H1 (cell line): ENCODE results near the gene TRAPPC8. TPM values are rescaled to one million over a fixed set of nuclear protein-coding genes. Genes with fewer than 3 reads are reported as not detected.

Source experiments
- CTCF ChIA-PET: fragments of 300-600 bp; sonication (Branson Sonifier 250); formaldehyde crosslinking; loops from one replicate; lab custom pipeline; 2021; ENCODE audit not compliant: partially characterized antibody; lab: Charles Lee
- POLR2A ChIA-PET: fragments of 300-600 bp; sonication (Branson Sonifier 250); formaldehyde crosslinking; loops from one replicate; lab custom pipeline; 2021; ENCODE audit warnings: inconsistent platforms; ENCODE audit not compliant: partially characterized antibody; lab: Charles Lee
- DNase-seq, 2 experiments: peaks; one replicate each; pipeline versions ENCODE4 v3.0.0 to v3.0.0-alpha.2; 2010 to 2022; ENCODE audit warnings: low spot score in 2 of 2, low read depth in 1 of 2, mixed read lengths in 1 of 2
- FAIRE-seq: peaks from 2 replicates; lab custom pipeline; 2011; peaks lifted over from hg19 to GRCh38; lab: Jason Lieb, UNC
- H2AFZ ChIP-seq: 2 replicates; pipeline ENCODE4 v1.8.1; 2012; ENCODE audit warnings: low read length, inconsistent platforms
- H2AK5ac ChIP-seq: 2 replicates; pipeline ENCODE4 v1.6.1; 2013; ENCODE audit warnings: low read depth, low read length
- H2BK120ac ChIP-seq: replicated peaks from 2 replicates; pipeline ENCODE3; 2013; ENCODE audit warnings: low read depth, low read length, inconsistent platforms
- H2BK12ac ChIP-seq: 2 replicates; pipeline ENCODE4 v1.6.1; 2013; ENCODE audit warnings: low read depth, low read length
- H2BK15ac ChIP-seq: 2 replicates; pipeline ENCODE4 v1.6.1; 2013; ENCODE audit warnings: low read length
- H2BK20ac ChIP-seq: 2 replicates; pipeline ENCODE4 v1.6.1; 2013; ENCODE audit warnings: low read length
- H2BK5ac ChIP-seq: 2 replicates; pipeline ENCODE4 v1.6.1; 2013; ENCODE audit warnings: low read depth, low read length
- H3K14ac ChIP-seq: 2 replicates; pipeline ENCODE4 v1.6.1; 2013; ENCODE audit warnings: inconsistent platforms; ENCODE audit not compliant: insufficient read length
- H3K18ac ChIP-seq: 2 replicates; pipeline ENCODE4 v1.6.1; 2013; ENCODE audit warnings: low read length; ENCODE audit errors: extremely low read depth
- H3K23ac ChIP-seq: 2 replicates; pipeline ENCODE4 v1.6.1; 2013; ENCODE audit warnings: inconsistent platforms; ENCODE audit not compliant: insufficient read length
- H3K23me2 ChIP-seq: 2 replicates; pipeline ENCODE4 v1.6.1; 2013; ENCODE audit warnings: low read depth, low read length
- H3K27ac ChIP-seq: 2 replicates; pipeline ENCODE4 v1.6.1; 2011; ENCODE audit warnings: low read depth, low read length, inconsistent platforms
- H3K27me3 ChIP-seq, 4 experiments: replicated peaks in 1 of 4; 1 replicate in 1 of 4; 2 replicates in 3 of 4; pipeline versions ENCODE4 v1.6.1 to v1.8.1; 2011 to 2013; ENCODE audit warnings: low read length in 3 of 4, mild to moderate bottlenecking in 3 of 4, inconsistent platforms in 2 of 4, mixed read lengths in 2 of 4, moderate library complexity in 1 of 4; ENCODE audit not compliant: control insufficient read depth in 3 of 4, insufficient read depth in 3 of 4; ENCODE audit errors: extremely low read depth in 1 of 4
- H3K36me3 ChIP-seq, 4 experiments: 2 replicates each; pipeline versions ENCODE4 v1.6.1 to v1.8.1; 2011 to 2013; ENCODE audit warnings: mild to moderate bottlenecking in 4 of 4, low read length in 3 of 4, moderate library complexity in 2 of 4, control low read depth in 1 of 4, inconsistent platforms in 1 of 4; ENCODE audit not compliant: insufficient read depth in 4 of 4, control insufficient read depth in 2 of 4
- H3K4ac ChIP-seq: replicated peaks from 2 replicates; pipeline ENCODE3; 2013; ENCODE audit warnings: low read length, low read depth, mixed read lengths, inconsistent platforms; ENCODE audit not compliant: insufficient read length
- H3K4me1 ChIP-seq, 4 experiments: replicated peaks in 1 of 4; 1 replicate in 1 of 4; 2 replicates in 3 of 4; pipeline versions ENCODE4 v1.6.1 to v1.8.1; 2011 to 2013; ENCODE audit warnings: low read length in 3 of 4, inconsistent platforms in 2 of 4, mixed read lengths in 1 of 4; ENCODE audit not compliant: insufficient read depth in 4 of 4, control insufficient read depth in 3 of 4
- H3K4me2 ChIP-seq, 2 experiments: 2 replicates each; pipeline versions ENCODE4 v1.6.1 to v1.8.1; 2011 to 2013; ENCODE audit warnings: low read depth in 2 of 2, low read length in 2 of 2, control low read depth in 1 of 2, inconsistent platforms in 1 of 2, mild to moderate bottlenecking in 1 of 2; ENCODE audit not compliant: insufficient read depth in 1 of 2
- H3K4me3 ChIP-seq, 4 experiments: fragments of 200-600, 300-600 bp in 1 of 4; sonication (generic), shearing (Covaris generic), sonication (Bioruptor Twin) in 1 of 4; 2 replicates each; pipeline versions ENCODE4 v1.5.1 to v1.8.1; 2011 to 2016; ENCODE audit warnings: low read length in 4 of 4, low read depth in 3 of 4, control low read depth in 2 of 4, inconsistent platforms in 2 of 4, mild to moderate bottlenecking in 2 of 4, mixed read lengths in 1 of 4, moderate library complexity in 1 of 4; ENCODE audit not compliant: insufficient read depth in 2 of 4; ENCODE audit errors: extremely low read depth in 1 of 4
- H3K56ac ChIP-seq: replicated peaks from 2 replicates; pipeline ENCODE3; 2013; ENCODE audit warnings: low read depth, mild to moderate bottlenecking, mixed read lengths, low read length, inconsistent platforms; ENCODE audit not compliant: insufficient read length
- H3K79me1 ChIP-seq: 2 replicates; pipeline ENCODE4 v1.6.1; 2013; ENCODE audit warnings: low read depth, low read length, control low read depth
- H3K79me2 ChIP-seq, 2 experiments: 2 replicates each; pipeline versions ENCODE4 v1.6.1 to v1.8.1; 2012 to 2013; ENCODE audit warnings: low read length in 2 of 2, mild to moderate bottlenecking in 2 of 2, inconsistent platforms in 1 of 2; ENCODE audit not compliant: insufficient read depth in 2 of 2, control insufficient read depth in 1 of 2
- H3K9ac ChIP-seq, 4 experiments: replicated peaks in 1 of 4; 1 replicate in 1 of 4; 2 replicates in 3 of 4; pipeline versions ENCODE4 v1.6.1 to v1.8.1; 2011 to 2013; ENCODE audit warnings: low read depth in 3 of 4, low read length in 3 of 4, control low read depth in 2 of 4, mild to moderate bottlenecking in 2 of 4, moderate library complexity in 2 of 4, inconsistent platforms in 1 of 4; ENCODE audit errors: extremely low read depth in 1 of 4
- H3K9me3 ChIP-seq, 2 experiments: 2 replicates each; pipeline versions ENCODE4 v1.6.1 to v1.8.1; 2012 to 2013; ENCODE audit warnings: mild to moderate bottlenecking in 2 of 2, moderate library complexity in 2 of 2, control low read depth in 1 of 2, inconsistent platforms in 1 of 2, low read depth in 1 of 2, low read length in 1 of 2, mixed read lengths in 1 of 2; ENCODE audit not compliant: insufficient read depth in 2 of 2
- H4K20me1 ChIP-seq, 2 experiments: replicated peaks in 1 of 2; 2 replicates each; pipeline versions ENCODE3 to v1.8.1; 2011 to 2013; ENCODE audit warnings: inconsistent platforms in 2 of 2, low read length in 2 of 2, mild to moderate bottlenecking in 1 of 2; ENCODE audit not compliant: insufficient read depth in 2 of 2, control insufficient read depth in 1 of 2
- H4K5ac ChIP-seq: 2 replicates; pipeline ENCODE4 v1.6.1; 2013; ENCODE audit warnings: low read length, low read depth, mixed read lengths, inconsistent platforms; ENCODE audit not compliant: insufficient read length
- H4K8ac ChIP-seq: 2 replicates; pipeline ENCODE4 v1.8.0; 2013; ENCODE audit warnings: mild to moderate bottlenecking, moderate library complexity, low read length, inconsistent platforms; ENCODE audit not compliant: insufficient read depth; ENCODE audit errors: extremely low read depth
- H4K91ac ChIP-seq: replicated peaks from 2 replicates; pipeline ENCODE3; 2013; ENCODE audit warnings: low read length, mixed read lengths, inconsistent platforms; ENCODE audit not compliant: insufficient read length
- CREB1 ChIP-seq: IDR thresholded peaks from 2 replicates; pipeline ENCODE4 v1.6.1; 2012; ENCODE audit warnings: inconsistent platforms
- GABPA ChIP-seq: IDR thresholded peaks from 2 replicates; pipeline ENCODE4 v1.6.1; 2011; ENCODE audit warnings: mild to moderate bottlenecking, low read length, moderate library complexity, borderline replicate concordance; ENCODE audit not compliant: insufficient read depth
- KDM1A ChIP-seq: fragments of 200-600, 300-600 bp; sonication (generic); IDR thresholded peaks from 2 replicates; pipeline ENCODE4 v1.7.1; 2016; ENCODE audit warnings: mild to moderate bottlenecking, low read length, borderline replicate concordance
- NRF1 ChIP-seq: IDR thresholded peaks from 2 replicates; pipeline ENCODE4 v1.6.1; 2011; ENCODE audit warnings: mild to moderate bottlenecking, low read depth, low read length, improper control_type of control experiment
- POLR2AphosphoS5 ChIP-seq: IDR thresholded peaks from 2 replicates; pipeline ENCODE4 v1.6.1; 2011; ENCODE audit warnings: low read depth, low read length
- RBBP5 ChIP-seq: IDR thresholded peaks from 2 replicates; pipeline ENCODE4 v1.7.1; 2012; ENCODE audit warnings: low read depth, mild to moderate bottlenecking, inconsistent platforms, low read length, moderate library complexity, borderline replicate concordance
- SIN3A ChIP-seq, 2 experiments: IDR thresholded peaks in 1 of 2; conservative IDR thresholded peaks in 1 of 2; 2 replicates each; pipeline ENCODE4 v1.6.1; 2011 to 2012; ENCODE audit warnings: low read length in 2 of 2, improper control_type of control experiment in 1 of 2, low read depth in 1 of 2, mild to moderate bottlenecking in 1 of 2
- SP1 ChIP-seq: IDR thresholded peaks from 2 replicates; pipeline ENCODE4 v1.6.1; 2011; ENCODE audit warnings: low read depth, low read length
- TBP ChIP-seq: IDR thresholded peaks from 2 replicates; pipeline ENCODE4 v1.6.1; 2011; ENCODE audit warnings: low read depth, low read length, improper control_type of control experiment
- TCF12 ChIP-seq: IDR thresholded peaks from 2 replicates; pipeline ENCODE4 v1.6.1; 2011; ENCODE audit warnings: low read depth, mild to moderate bottlenecking, low read length
- WGBS, 2 experiments: shearing (Covaris generic) in 1 of 2; methylation state at CpG; one replicate each; pipeline versions ENCODE4 v1.1.6 to v1.1.7; 2013 to 2015; ENCODE audit warnings: low lambda C conversion rate in 2 of 2, mixed read lengths in 2 of 2, inconsistent platforms in 1 of 2, low coverage in 1 of 2, missing lambda C conversion rate in 1 of 2; ENCODE audit not compliant: insufficient replicate concordance in 2 of 2, insufficient coverage in 1 of 2, insufficient read length in 1 of 2; ENCODE audit errors: extremely low coverage in 1 of 2, missing lambda C conversion rate in 1 of 2; 5-methylcytosine and 5-hydroxymethylcytosine counted together
- polyA plus RNA-seq, 7 experiments: library from polyadenylated mRNA; depleted of rRNA in 3 of 7; stranded (reverse) in 5 of 7; unstranded in 2 of 7; fragments of >200 nt in 5 of 7; fragments of 200-250 nt in 2 of 7; gene quantifications; 1 replicate in 5 of 7; 2 replicates in 1 of 7; 4 replicates in 1 of 7; pipeline versions ENCODE4 v1.2.1 to v1.2.3, GENCODE V29; 2011 to 2013; ENCODE audit warnings: missing spikeins in 2 of 7, mixed read lengths in 2 of 7
- total RNA-seq: library from RNA; stranded (reverse); fragmentation: NEBNext Ultra II Directional; extraction: Animal tissue kit (Norgen Biotek cat#: 25700); gene quantifications from 2 replicates; pipeline ENCODE4 v1.2.1, GENCODE V29; 2021
- TF ChIP-seq, protein P1 (sequence below): IDR thresholded peaks from 2 replicates; pipeline ENCODE4 v1.6.1; 2011; ENCODE audit warnings: low read length, improper control_type of control experiment

The TRAPPC8 gene
- total and polyA plus RNA-seq, 2 of the 8 experiments (the other 6 are each of a cell fraction or from before 2014, with no cell fraction given) = 43.6 to 56.5 TPM

DNA sequence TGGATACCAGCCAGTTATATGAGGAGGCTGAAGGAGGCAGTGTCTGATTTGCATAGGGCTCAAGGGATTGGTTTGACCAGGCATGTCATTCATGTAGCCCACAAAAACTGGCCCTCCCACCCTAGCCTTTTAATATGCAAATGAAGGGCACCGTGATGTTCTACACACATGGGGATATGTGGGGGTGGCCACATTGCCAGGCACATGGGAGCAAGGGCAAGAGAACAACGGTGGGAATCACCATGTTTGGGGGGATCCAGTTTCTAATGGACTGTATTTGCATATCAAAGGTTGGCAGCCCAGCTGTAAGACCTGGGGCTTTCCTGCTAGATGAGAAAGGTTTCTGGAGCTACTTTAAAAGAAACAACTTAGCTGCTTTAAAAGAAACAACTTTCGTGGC, 117.2 kb downstream of the TRAPPC8 start:
- Histone ChIP-seq H3K9me3 (peaks cover 2 to 10% of the 10 kb centered on the region in 2 experiments; a peak in 3 of 4 replicates), H2BK20ac (no peak overlapping the region), H3K14ac (no peak overlapping the region), H2BK12ac (peak overlapping the region; percentile 86; the same call in 1 of the 2 replicates), H3K23ac (no peak overlapping the region), H3K4me1 (peaks cover 6 to 26% (median 9%) of the 10 kb centered on the region in 4 experiments; a peak in 6 of 7 replicates), H2BK15ac (no peak overlapping the region), H3K4me2 (peak overlapping the region; percentile 49 to 50), H3K18ac (no peak overlapping the region), H4K5ac (no peak overlapping the region), H3K79me1 (no peaks in the 10 kb centered on the region), H3K79me2 (no peaks in the 10 kb centered on the region), H3K9ac (no peak overlapping the region), H3K27me3 (no peaks in the 10 kb centered on the region), H2AK5ac (no peak overlapping the region), H2BK5ac (peak overlapping the region; percentile 97), H3K4ac (no peak overlapping the region), H3K27ac (peak overlapping the region; percentile 87), H3K56ac (no peak overlapping the region), H4K8ac (no peak overlapping the region), H3K36me3 (peaks cover 0 to 17% (median 8%) of the 10 kb centered on the region in 4 experiments; a peak in 5 of 8 replicates), H4K20me1 (no peaks in the 10 kb centered on the region), H4K91ac (no peak overlapping the region), H2AFZ (no peak overlapping the region), H2BK120ac (no peak overlapping the region), H3K23me2 (no peaks in the 10 kb centered on the region), H3K4me3 (peak overlapping the region in 1 of 4 experiments; percentile 42; a peak in 1 of 8 replicates)
- FAIRE-seq (peak; percentile 100), DNase-seq (peak; percentile 78 to 88)
- POLR2A ChIA-PET = interaction anchor here (0.7 to 2.4 kb wide), 5 partner anchors 12 to 129 kb away, joined by 3 to 7 read pairs (median 4); partner anchors contain the start of gene TRAPPC8
- 10% methylated on average over 3 of the region's 3 CpGs; no CpG with 5 or more reads in 1 of the 2 experiments for WGBS, 2 experiments
- CTCF ChIA-PET = interaction anchor here (0.6 to 1.3 kb wide), 8 partner anchors 14 to 151 kb away, joined by 3 to 4 read pairs (median 3); no protein-coding TSS in a partner anchor
- TF ChIP-seq KDM1A (no peak), SIN3A (conservative IDR thresholded peaks at IDR 0.05 in 1 of 2, IDR thresholded peaks at IDR 0.05 in 1 of 2; ENCODE audit: low read depth in 1 of 2, low read length in 2 of 2) (0 out of 4 replicates have a peak, but pooled peaks of 1 of the 2 experiments have one; percentile 31), RBBP5 (no peak), TBP (no peak), SP1 (peak; percentile 78), GABPA (no peak), TCF12 (peak; percentile 78; the same call in 1 of the 2 replicates), CREB1 (peak; percentile 23; the same call in 1 of the 2 replicates), NRF1 (no peak), POLR2AphosphoS5 (peak; percentile 47; the same call in 1 of the 2 replicates)
- TF ChIP-seq, protein P1, sequence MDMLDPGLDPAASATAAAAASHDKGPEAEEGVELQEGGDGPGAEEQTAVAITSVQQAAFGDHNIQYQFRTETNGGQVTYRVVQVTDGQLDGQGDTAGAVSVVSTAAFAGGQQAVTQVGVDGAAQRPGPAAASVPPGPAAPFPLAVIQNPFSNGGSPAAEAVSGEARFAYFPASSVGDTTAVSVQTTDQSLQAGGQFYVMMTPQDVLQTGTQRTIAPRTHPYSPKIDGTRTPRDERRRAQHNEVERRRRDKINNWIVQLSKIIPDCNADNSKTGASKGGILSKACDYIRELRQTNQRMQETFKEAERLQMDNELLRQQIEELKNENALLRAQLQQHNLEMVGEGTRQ = no peak
